GM23338 (cell line): ENCODE data around the gene SEPHS1. TPM values are rescaled to one million over a fixed set of nuclear protein-coding genes. Genes with fewer than 3 reads are reported as not detected.

Experiments
- ATAC-seq: fragments of 200-7000 bp; cut with Tn5 transposase; 3 replicates; pipeline ENCODE4 v1.9.1; 2020
- DNase-seq: peaks from one replicate; pipeline ENCODE4 v3.0.0-alpha.2; 2015; ENCODE audit warnings: low spot score
- H2AFZ ChIP-seq: fragments of 200-600 bp; sonication (generic); 2 replicates; pipeline ENCODE4 v1.8.0; 2016; ENCODE audit warnings: antibody characterized with exemption, mild to moderate bottlenecking, moderate library complexity
- H3F3A ChIP-seq: fragments of 200-600 bp; sonication (generic); replicated peaks from 2 replicates; pipeline ENCODE4 v1.8.0; 2017; ENCODE audit warnings: antibody characterized with exemption, mixed run types, low read depth
- H3K27ac ChIP-seq: fragments of 200-600 bp; sonication (generic); 2 replicates; pipeline ENCODE4 v1.6.1; 2016; ENCODE audit warnings: low read depth
- H3K27me3 ChIP-seq: fragments of 200-600 bp; sonication (generic); 2 replicates; pipeline ENCODE4 v1.8.0; 2016; ENCODE audit warnings: mild to moderate bottlenecking, mixed run types, moderate library complexity; ENCODE audit not compliant: insufficient read depth
- H3K36me3 ChIP-seq: fragments of 200-600 bp; sonication (generic); 2 replicates; pipeline ENCODE4 v1.8.0; 2016; ENCODE audit warnings: mild to moderate bottlenecking; ENCODE audit not compliant: insufficient read depth
- H3K4me1 ChIP-seq: fragments of 200-600 bp; sonication (generic); 2 replicates; pipeline ENCODE4 v1.8.0; 2016; ENCODE audit warnings: mild to moderate bottlenecking, moderate library complexity; ENCODE audit not compliant: insufficient read depth
- H3K4me2 ChIP-seq: fragments of 200-600 bp; sonication (generic); 2 replicates; pipeline ENCODE4 v1.7.1; 2017; ENCODE audit warnings: mixed run types
- H3K4me3 ChIP-seq: fragments of 200-600 bp; sonication (generic); 2 replicates; pipeline ENCODE4 v1.6.1; 2016; ENCODE audit warnings: mixed run types
- H3K79me2 ChIP-seq: fragments of 200-600 bp; sonication (generic); replicated peaks from 2 replicates; pipeline ENCODE4 v1.8.0; 2017; ENCODE audit warnings: mild to moderate bottlenecking; ENCODE audit not compliant: insufficient read depth
- H3K9me2 ChIP-seq: fragments of 200-600 bp; sonication (generic); 2 replicates; pipeline ENCODE4 v1.8.0; 2017; ENCODE audit not compliant: insufficient read depth
- H4K20me1 ChIP-seq: fragments of 200-600 bp; sonication (generic); replicated peaks from 2 replicates; pipeline ENCODE4 v1.8.0; 2017; ENCODE audit warnings: mild to moderate bottlenecking; ENCODE audit not compliant: insufficient read depth
- H3K27ac Mint-ChIP-seq: 2 replicates; pipeline ENCODE4 v1.8.0; 2020; ENCODE audit warnings: inconsistent platforms, mild to moderate bottlenecking, moderate library complexity, mixed read lengths
- H3K27me3 Mint-ChIP-seq: 3 replicates; pipeline ENCODE4 v1.8.0; 2022; ENCODE audit warnings: low read depth, mild to moderate bottlenecking, moderate library complexity, mixed read lengths, inconsistent platforms; ENCODE audit not compliant: insufficient read depth, poor library complexity
- H3K36me3 Mint-ChIP-seq: 3 replicates; pipeline ENCODE4 v1.8.0; 2021; ENCODE audit warnings: low read depth, mild to moderate bottlenecking, inconsistent platforms, moderate library complexity, mixed read lengths
- H3K4me1 Mint-ChIP-seq: 3 replicates; pipeline ENCODE4 v1.8.0; 2020; ENCODE audit warnings: mild to moderate bottlenecking, inconsistent platforms, mixed read lengths
- H3K4me3 Mint-ChIP-seq: 3 replicates; pipeline ENCODE4 v1.8.0; 2021; ENCODE audit warnings: moderate library complexity, mild to moderate bottlenecking, inconsistent platforms, mixed read lengths
- H3K9me3 Mint-ChIP-seq: 3 replicates; pipeline ENCODE4 v1.8.0; 2020; ENCODE audit warnings: moderate library complexity, mild to moderate bottlenecking, inconsistent platforms, mixed read lengths
- CREB1 ChIP-seq: fragments of 250-450 bp; sonication (Bioruptor Pico); IDR thresholded peaks from 2 replicates; pipeline ENCODE4 v1.5.0; 2020; ENCODE audit warnings: low read depth, mild to moderate bottlenecking, moderate library complexity
- EZH2 ChIP-seq: fragments of 200-600 bp; sonication (generic); IDR thresholded peaks from one replicate; pipeline ENCODE4 v1.8.0; 2017; ENCODE audit warnings: antibody characterized with exemption, mild to moderate bottlenecking, low read depth; ENCODE audit not compliant: unreplicated experiment
- EZH2phosphoT487 ChIP-seq: fragments of 200-600 bp; sonication (generic); IDR thresholded peaks from one replicate; pipeline ENCODE4 v1.8.1; 2018; ENCODE audit warnings: antibody characterized with exemption; ENCODE audit not compliant: unreplicated experiment
- NANOG ChIP-seq: IDR thresholded peaks from 2 replicates; pipeline ENCODE4 v1.6.1; 2016; ENCODE audit warnings: antibody characterized with exemption, borderline replicate concordance
- POLR2AphosphoS5 ChIP-seq: IDR thresholded peaks from 2 replicates; pipeline ENCODE4 v1.6.1; 2016; ENCODE audit warnings: antibody characterized with exemption, low read depth
- ZNF114 ChIP-seq: fragments of 250-450 bp; sonication (Bioruptor Pico); IDR thresholded peaks from 2 replicates; pipeline ENCODE4 v1.5.0; 2020; ENCODE audit warnings: mild to moderate bottlenecking, moderate library complexity
- ZNF331 ChIP-seq: fragments of 250-450 bp; sonication (Bioruptor Pico); IDR thresholded peaks from 2 replicates; pipeline ENCODE4 v1.5.0; 2020; ENCODE audit warnings: low read depth, mild to moderate bottlenecking, moderate library complexity
- polyA plus RNA-seq: library from polyadenylated mRNA; unstranded; fragments of >200 nt; fragmentation: Nextera tagmentation; extraction: Ambion mirVana; gene quantifications from 2 replicates; pipeline ENCODE4 v1.2.1, GENCODE V29; 2016
- total RNA-seq: library from RNA; depleted of rRNA; stranded (reverse); fragments of >200 nt; shearing (Covaris generic); gene quantifications from 2 replicates; pipeline ENCODE4 v1.2.3, GENCODE V29; 2014
- TF ChIP-seq, protein P1 (sequence below): IDR thresholded peaks from 2 replicates; pipeline ENCODE4 v1.6.1; 2016; ENCODE audit warnings: antibody characterized with exemption
- TF ChIP-seq, protein P2 (sequence below): fragments of 250-450 bp; sonication (Bioruptor Pico); IDR thresholded peaks from 2 replicates; pipeline ENCODE4 v1.5.0; 2020; ENCODE audit warnings: mild to moderate bottlenecking, moderate library complexity
- TF ChIP-seq, protein P3 (sequence below): IDR thresholded peaks from one replicate; pipeline ENCODE4 v1.6.1; 2018; ENCODE audit warnings: antibody characterized with exemption; ENCODE audit not compliant: unreplicated experiment

Gene SEPHS1
- total and polyA plus RNA-seq, 2 experiments from 2014 or later = 260 to 609 TPM

DNA sequence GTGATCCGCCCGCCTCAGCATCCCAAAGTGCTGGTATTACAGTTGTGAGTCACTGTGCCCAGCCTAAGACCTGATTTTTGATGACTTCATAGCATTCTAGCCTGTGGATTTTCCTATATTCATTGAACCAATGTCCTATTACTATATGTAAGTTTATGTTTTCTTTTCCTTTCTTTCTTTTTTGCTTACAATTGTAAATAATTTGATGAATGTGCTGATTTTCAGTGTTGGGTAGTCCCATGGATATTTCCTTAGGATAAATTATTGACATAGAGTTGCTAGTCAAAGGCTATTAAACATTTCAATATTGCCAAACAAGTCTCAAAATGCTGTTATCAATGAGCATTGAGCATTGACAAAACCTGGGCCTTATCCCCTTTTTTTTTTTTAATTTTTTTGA, 38.3 kb downstream of the SEPHS1 start:
- Histone ChIP-seq H3K27me3 (no peaks in the 10 kb centered on the region), H2AFZ (no peak overlapping the region), H4K20me1 (no peaks in the 10 kb centered on the region), H3K4me3 (no peak overlapping the region), H3K36me3 (no peaks in the 10 kb centered on the region), H3K4me2 (no peak overlapping the region), H3K9me2 (no peaks in the 10 kb centered on the region), H3K4me1 (no peaks in the 10 kb centered on the region), H3K79me2 (no peaks in the 10 kb centered on the region), H3F3A (peaks cover 10% of the 10 kb centered on the region; the same call in 1 of the 2 replicates), H3K27ac (no peak overlapping the region)
- Mint-ChIP-seq H3K4me3 (no peak overlapping the region), H3K36me3 (no peaks in the 10 kb centered on the region), H3K4me1 (peaks cover 2% of the 10 kb centered on the region), H3K27ac (no peak overlapping the region), H3K27me3 (peaks cover 12% of the 10 kb centered on the region), H3K9me3 (no peaks in the 10 kb centered on the region)
- ATAC-seq (no peak), DNase-seq (no peak)
- TF ChIP-seq, protein P1, sequence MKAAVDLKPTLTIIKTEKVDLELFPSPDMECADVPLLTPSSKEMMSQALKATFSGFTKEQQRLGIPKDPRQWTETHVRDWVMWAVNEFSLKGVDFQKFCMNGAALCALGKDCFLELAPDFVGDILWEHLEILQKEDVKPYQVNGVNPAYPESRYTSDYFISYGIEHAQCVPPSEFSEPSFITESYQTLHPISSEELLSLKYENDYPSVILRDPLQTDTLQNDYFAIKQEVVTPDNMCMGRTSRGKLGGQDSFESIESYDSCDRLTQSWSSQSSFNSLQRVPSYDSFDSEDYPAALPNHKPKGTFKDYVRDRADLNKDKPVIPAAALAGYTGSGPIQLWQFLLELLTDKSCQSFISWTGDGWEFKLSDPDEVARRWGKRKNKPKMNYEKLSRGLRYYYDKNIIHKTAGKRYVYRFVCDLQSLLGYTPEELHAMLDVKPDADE = no peak
- TF ChIP-seq, protein P2, sequence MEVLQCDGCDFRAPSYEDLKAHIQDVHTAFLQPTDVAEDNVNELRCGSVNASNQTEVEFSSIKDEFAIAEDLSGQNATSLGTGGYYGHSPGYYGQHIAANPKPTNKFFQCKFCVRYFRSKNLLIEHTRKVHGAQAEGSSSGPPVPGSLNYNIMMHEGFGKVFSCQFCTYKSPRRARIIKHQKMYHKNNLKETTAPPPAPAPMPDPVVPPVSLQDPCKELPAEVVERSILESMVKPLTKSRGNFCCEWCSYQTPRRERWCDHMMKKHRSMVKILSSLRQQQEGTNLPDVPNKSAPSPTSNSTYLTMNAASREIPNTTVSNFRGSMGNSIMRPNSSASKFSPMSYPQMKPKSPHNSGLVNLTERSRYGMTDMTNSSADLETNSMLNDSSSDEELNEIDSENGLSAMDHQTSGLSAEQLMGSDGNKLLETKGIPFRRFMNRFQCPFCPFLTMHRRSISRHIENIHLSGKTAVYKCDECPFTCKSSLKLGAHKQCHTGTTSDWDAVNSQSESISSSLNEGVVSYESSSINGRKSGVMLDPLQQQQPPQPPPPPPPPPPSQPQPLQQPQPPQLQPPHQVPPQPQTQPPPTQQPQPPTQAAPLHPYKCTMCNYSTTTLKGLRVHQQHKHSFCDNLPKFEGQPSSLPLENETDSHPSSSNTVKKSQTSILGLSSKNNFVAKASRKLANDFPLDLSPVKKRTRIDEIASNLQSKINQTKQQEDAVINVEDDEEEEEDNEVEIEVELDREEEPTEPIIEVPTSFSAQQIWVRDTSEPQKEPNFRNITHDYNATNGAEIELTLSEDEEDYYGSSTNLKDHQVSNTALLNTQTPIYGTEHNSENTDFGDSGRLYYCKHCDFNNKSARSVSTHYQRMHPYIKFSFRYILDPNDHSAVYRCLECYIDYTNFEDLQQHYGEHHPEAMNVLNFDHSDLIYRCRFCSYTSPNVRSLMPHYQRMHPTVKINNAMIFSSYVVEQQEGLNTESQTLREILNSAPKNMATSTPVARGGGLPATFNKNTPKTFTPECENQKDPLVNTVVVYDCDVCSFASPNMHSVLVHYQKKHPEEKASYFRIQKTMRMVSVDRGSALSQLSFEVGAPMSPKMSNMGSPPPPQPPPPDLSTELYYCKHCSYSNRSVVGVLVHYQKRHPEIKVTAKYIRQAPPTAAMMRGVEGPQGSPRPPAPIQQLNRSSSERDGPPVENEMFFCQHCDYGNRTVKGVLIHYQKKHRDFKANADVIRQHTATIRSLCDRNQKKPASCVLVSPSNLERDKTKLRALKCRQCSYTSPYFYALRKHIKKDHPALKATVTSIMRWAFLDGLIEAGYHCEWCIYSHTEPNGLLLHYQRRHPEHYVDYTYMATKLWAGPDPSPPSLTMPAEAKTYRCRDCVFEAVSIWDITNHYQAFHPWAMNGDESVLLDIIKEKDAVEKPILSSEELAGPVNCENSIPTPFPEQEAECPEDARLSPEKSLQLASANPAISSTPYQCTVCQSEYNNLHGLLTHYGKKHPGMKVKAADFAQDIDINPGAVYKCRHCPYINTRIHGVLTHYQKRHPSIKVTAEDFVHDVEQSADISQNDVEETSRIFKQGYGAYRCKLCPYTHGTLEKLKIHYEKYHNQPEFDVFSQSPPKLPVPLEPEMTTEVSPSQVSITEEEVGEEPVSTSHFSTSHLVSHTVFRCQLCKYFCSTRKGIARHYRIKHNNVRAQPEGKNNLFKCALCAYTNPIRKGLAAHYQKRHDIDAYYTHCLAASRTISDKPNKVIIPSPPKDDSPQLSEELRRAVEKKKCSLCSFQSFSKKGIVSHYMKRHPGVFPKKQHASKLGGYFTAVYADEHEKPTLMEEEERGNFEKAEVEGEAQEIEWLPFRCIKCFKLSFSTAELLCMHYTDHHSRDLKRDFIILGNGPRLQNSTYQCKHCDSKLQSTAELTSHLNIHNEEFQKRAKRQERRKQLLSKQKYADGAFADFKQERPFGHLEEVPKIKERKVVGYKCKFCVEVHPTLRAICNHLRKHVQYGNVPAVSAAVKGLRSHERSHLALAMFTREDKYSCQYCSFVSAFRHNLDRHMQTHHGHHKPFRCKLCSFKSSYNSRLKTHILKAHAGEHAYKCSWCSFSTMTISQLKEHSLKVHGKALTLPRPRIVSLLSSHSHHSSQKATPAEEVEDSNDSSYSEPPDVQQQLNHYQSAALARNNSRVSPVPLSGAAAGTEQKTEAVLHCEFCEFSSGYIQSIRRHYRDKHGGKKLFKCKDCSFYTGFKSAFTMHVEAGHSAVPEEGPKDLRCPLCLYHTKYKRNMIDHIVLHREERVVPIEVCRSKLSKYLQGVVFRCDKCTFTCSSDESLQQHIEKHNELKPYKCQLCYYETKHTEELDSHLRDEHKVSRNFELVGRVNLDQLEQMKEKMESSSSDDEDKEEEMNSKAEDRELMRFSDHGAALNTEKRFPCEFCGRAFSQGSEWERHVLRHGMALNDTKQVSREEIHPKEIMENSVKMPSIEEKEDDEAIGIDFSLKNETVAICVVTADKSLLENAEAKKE (CRISPR knock-in tag) = no peak

DNA sequence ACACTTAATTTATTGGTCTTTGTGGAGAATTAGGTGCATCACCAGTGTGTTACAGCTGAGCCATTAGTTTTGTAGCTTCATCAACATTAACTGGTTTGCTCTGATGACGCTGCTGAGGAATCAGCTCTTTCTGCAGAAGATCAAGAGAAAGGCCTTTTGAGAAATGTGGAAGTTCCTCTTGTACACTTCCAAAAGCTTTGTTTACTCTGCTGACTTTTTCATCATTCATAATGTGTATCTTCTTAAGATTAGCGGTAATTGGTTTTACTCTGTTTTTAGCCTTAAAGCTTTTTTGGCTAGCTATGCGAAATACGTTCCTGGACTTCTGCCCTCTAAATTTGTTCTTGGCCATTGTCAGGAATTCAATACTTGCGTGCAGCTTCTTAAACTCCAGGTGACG, 40.0 kb downstream of the SEPHS1 start:
- Histone ChIP-seq H3F3A (0 out of 2 replicates have a peak, but pooled peaks cover 7% of the 10 kb centered on the region), H3K79me2 (no peaks in the 10 kb centered on the region), H3K9me2 (no peaks in the 10 kb centered on the region), H4K20me1 (no peaks in the 10 kb centered on the region), H3K27me3 (no peaks in the 10 kb centered on the region), H3K4me3 (no peak overlapping the region), H3K4me2 (no peak overlapping the region), H3K36me3 (no peaks in the 10 kb centered on the region), H3K27ac (no peak overlapping the region), H3K4me1 (no peaks in the 10 kb centered on the region; the same call in 1 of the 2 replicates), H2AFZ (no peak overlapping the region)
- Mint-ChIP-seq H3K36me3 (no peaks in the 10 kb centered on the region), H3K4me3 (no peak overlapping the region), H3K27me3 (peaks cover 6% of the 10 kb centered on the region), H3K27ac (no peak overlapping the region), H3K4me1 (no peaks in the 10 kb centered on the region; the same call in 2 of the 3 replicates), H3K9me3 (no peaks in the 10 kb centered on the region)
- DNase-seq = no peak
- ATAC-seq = no peak
- TF ChIP-seq POLR2AphosphoS5 (no peak), NANOG (no peak), ZNF114 (CRISPR knock-in tag) (no peak), ZNF331 (CRISPR knock-in tag) (no peak), CREB1 (CRISPR knock-in tag) (no peak), EZH2phosphoT487 (no peak), EZH2 (no peak)
- TF ChIP-seq, protein P3, sequence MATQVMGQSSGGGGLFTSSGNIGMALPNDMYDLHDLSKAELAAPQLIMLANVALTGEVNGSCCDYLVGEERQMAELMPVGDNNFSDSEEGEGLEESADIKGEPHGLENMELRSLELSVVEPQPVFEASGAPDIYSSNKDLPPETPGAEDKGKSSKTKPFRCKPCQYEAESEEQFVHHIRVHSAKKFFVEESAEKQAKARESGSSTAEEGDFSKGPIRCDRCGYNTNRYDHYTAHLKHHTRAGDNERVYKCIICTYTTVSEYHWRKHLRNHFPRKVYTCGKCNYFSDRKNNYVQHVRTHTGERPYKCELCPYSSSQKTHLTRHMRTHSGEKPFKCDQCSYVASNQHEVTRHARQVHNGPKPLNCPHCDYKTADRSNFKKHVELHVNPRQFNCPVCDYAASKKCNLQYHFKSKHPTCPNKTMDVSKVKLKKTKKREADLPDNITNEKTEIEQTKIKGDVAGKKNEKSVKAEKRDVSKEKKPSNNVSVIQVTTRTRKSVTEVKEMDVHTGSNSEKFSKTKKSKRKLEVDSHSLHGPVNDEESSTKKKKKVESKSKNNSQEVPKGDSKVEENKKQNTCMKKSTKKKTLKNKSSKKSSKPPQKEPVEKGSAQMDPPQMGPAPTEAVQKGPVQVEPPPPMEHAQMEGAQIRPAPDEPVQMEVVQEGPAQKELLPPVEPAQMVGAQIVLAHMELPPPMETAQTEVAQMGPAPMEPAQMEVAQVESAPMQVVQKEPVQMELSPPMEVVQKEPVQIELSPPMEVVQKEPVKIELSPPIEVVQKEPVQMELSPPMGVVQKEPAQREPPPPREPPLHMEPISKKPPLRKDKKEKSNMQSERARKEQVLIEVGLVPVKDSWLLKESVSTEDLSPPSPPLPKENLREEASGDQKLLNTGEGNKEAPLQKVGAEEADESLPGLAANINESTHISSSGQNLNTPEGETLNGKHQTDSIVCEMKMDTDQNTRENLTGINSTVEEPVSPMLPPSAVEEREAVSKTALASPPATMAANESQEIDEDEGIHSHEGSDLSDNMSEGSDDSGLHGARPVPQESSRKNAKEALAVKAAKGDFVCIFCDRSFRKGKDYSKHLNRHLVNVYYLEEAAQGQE = no peak
